ENCODE results near the gene ARL6IP4. TPM values are rescaled to one million over a fixed set of nuclear protein-coding genes. Genes with fewer than 3 reads are reported as not detected.
"Not testable (repeated sequence)": the region's sequence is repeated elsewhere in the genome, so short reads cannot be mapped to it uniquely, and the experiment has no call there.

ARL6IP4 gene
- polyA plus RNA-seq (ENCODE audit: insufficient read length) = 152 TPM
- long read RNA-seq, donor 1, transcript ARL6IP4-214 (5 exons, 1,273 nt) = minor isoform, 8 of 126 reads
- long read RNA-seq, donor 1, transcript ARL6IP4-220 (6 exons, 1,591 nt) = major isoform, 12 of 126 reads
- long read RNA-seq, donor 1, transcript ARL6IP4-208 (6 exons, 796 nt) = minor isoform, 9 of 126 reads
- long read RNA-seq, donor 1, transcript ARL6IP4-210 (6 exons, 1,491 nt) = minor isoform, 7 of 126 reads
- long read RNA-seq, donor 1, partial matches to known transcripts = 54 of 126 reads
- long read RNA-seq, donor 1, other reads (novel, unspliced or antisense) = 18 of 126 reads
- long read RNA-seq, donor 2, transcript ARL6IP4-201 (6 exons, 1,644 nt) = minor isoform, 10 of 95 reads
- long read RNA-seq, donor 2, transcript ARL6IP4-210 (6 exons, 1,491 nt) = minor isoform, 10 of 95 reads
- long read RNA-seq, donor 2, transcript ARL6IP4-220 (6 exons, 1,591 nt) = major isoform, 11 of 95 reads
- long read RNA-seq, donor 2, transcript ARL6IP4-208 (6 exons, 796 nt) = minor isoform, 8 of 95 reads
- long read RNA-seq, donor 2, partial matches to known transcripts = 31 of 95 reads
- long read RNA-seq, donor 2, other reads (novel, unspliced or antisense) = 9 of 95 reads
- long read RNA-seq, donor 3, transcript ARL6IP4-210 (6 exons, 1,491 nt) = minor isoform, 6 of 99 reads
- long read RNA-seq, donor 3, transcript ARL6IP4-201 (6 exons, 1,644 nt) = minor isoform, 6 of 99 reads
- long read RNA-seq, donor 3, transcript ARL6IP4-204 (5 exons, 1,339 nt) = minor isoform, 5 of 99 reads
- long read RNA-seq, donor 3, transcript ARL6IP4-220 (6 exons, 1,591 nt) = major isoform, 16 of 99 reads
- long read RNA-seq, donor 3, partial matches to known transcripts = 50 of 99 reads
- long read RNA-seq, donor 3, other reads (novel, unspliced or antisense) = 6 of 99 reads
- long read RNA-seq, donor 4, partial matches to known transcripts = 12 of 15 reads
- long read RNA-seq, donor 4, other reads (novel, unspliced or antisense) = 0 of 15 reads
- long read RNA-seq, donor 5, transcript ARL6IP4-214 (5 exons, 1,273 nt) = minor isoform, 10 of 199 reads
- long read RNA-seq, donor 5, transcript ARL6IP4-208 (6 exons, 796 nt) = minor isoform, 7 of 199 reads
- long read RNA-seq, donor 5, transcript ARL6IP4-210 (6 exons, 1,491 nt) = minor isoform, 11 of 199 reads
- long read RNA-seq, donor 5, transcript ARL6IP4-220 (6 exons, 1,591 nt) = major isoform, 37 of 199 reads
- long read RNA-seq, donor 5, partial matches to known transcripts = 78 of 199 reads
- long read RNA-seq, donor 5, other reads (novel, unspliced or antisense) = 33 of 199 reads
- long read RNA-seq, donor 6, transcript ARL6IP4-220 (6 exons, 1,591 nt) = major isoform, 18 of 109 reads
- long read RNA-seq, donor 6, transcript ARL6IP4-210 (6 exons, 1,491 nt) = minor isoform, 10 of 109 reads
- long read RNA-seq, donor 6, transcript ARL6IP4-201 (6 exons, 1,644 nt) = minor isoform, 7 of 109 reads
- long read RNA-seq, donor 6, transcript ARL6IP4-214 (5 exons, 1,273 nt) = minor isoform, 7 of 109 reads
- long read RNA-seq, donor 6, partial matches to known transcripts = 19 of 109 reads
- long read RNA-seq, donor 6, other reads (novel, unspliced or antisense) = 24 of 109 reads
- long read RNA-seq, donor 7, transcript ARL6IP4-210 (6 exons, 1,491 nt) = minor isoform, 12 of 192 reads
- long read RNA-seq, donor 7, transcript ARL6IP4-220 (6 exons, 1,591 nt) = major isoform, 18 of 192 reads
- long read RNA-seq, donor 7, transcript ARL6IP4-208 (6 exons, 796 nt) = minor isoform, 10 of 192 reads
- long read RNA-seq, donor 7, transcript ARL6IP4-213 (2 exons, 562 nt) = minor isoform, 7 of 192 reads
- long read RNA-seq, donor 7, partial matches to known transcripts = 95 of 192 reads
- long read RNA-seq, donor 7, other reads (novel, unspliced or antisense) = 29 of 192 reads
- long read RNA-seq, donor 8, transcript ARL6IP4-220 (6 exons, 1,591 nt) = major isoform, 9 of 32 reads
- long read RNA-seq, donor 8, transcript ARL6IP4-208 (6 exons, 796 nt) = minor isoform, 5 of 32 reads
- long read RNA-seq, donor 8, partial matches to known transcripts = 7 of 32 reads
- long read RNA-seq, donor 8, other reads (novel, unspliced or antisense) = 0 of 32 reads

- DNase-seq = no peak
Measured at GRCh38 chr12:122980183-122981035, at the start of gene ARL6IP4. ARL6IP4 (plus strand) TSS chr12:122980681; CDS start chr12:122981140, 459 bp downstream.

GRCh38 chr12:122932207-122932606 lies 48.3 kb upstream of the ARL6IP4 start:
- no peak for DNase-seq

- DNase-seq = no peak
Measured at GRCh38 chr12:122934722-122935121, 45.8 kb upstream of the ARL6IP4 start.

GRCh38 chr12:122935318-122935717 lies 45.2 kb upstream of the ARL6IP4 start:
- DNase-seq = no peak

GRCh38 chr12:122937622-122938091 lies 42.8 kb upstream of the ARL6IP4 start:
- DNase-seq = no peak

GRCh38 chr12:122939125-122939524 lies 41.4 kb upstream of the ARL6IP4 start:
- no peak for DNase-seq

GRCh38 chr12:122941351-122941750 lies 39.1 kb upstream of the ARL6IP4 start:
- DNase-seq = not testable (repeated sequence)

- DNase-seq = no peak
Measured at GRCh38 chr12:122942637-122943036, 37.8 kb upstream of the ARL6IP4 start.

- no peak for DNase-seq
Measured at GRCh38 chr12:122943196-122943595, 37.3 kb upstream of the ARL6IP4 start.

GRCh38 chr12:122944605-122945592 lies 35.6 kb upstream of the ARL6IP4 start:
- DNase-seq = no peak

GRCh38 chr12:122946690-122947341 lies 33.7 kb upstream of the ARL6IP4 start:
- no peak for DNase-seq

- DNase-seq = no peak
Measured at GRCh38 chr12:122947352-122947792, 33.1 kb upstream of the ARL6IP4 start.

GRCh38 chr12:122948605-122949004 lies 31.9 kb upstream of the ARL6IP4 start:
- no peak for DNase-seq

GRCh38 chr12:122949405-122949804 lies 31.1 kb upstream of the ARL6IP4 start:
- no peak for DNase-seq

GRCh38 chr12:122949816-122950675 lies 30.4 kb upstream of the ARL6IP4 start:
- no peak for DNase-seq

GRCh38 chr12:122951406-122951805 lies 29.1 kb upstream of the ARL6IP4 start:
- no peak for DNase-seq
